ENCODE measurements around the gene ATP8B3.
"Not testable (repeated sequence)": the region's sequence is repeated elsewhere in the genome, so short reads cannot be mapped to it uniquely, and the experiment has no call there.

ATP8B3 gene

DNA sequence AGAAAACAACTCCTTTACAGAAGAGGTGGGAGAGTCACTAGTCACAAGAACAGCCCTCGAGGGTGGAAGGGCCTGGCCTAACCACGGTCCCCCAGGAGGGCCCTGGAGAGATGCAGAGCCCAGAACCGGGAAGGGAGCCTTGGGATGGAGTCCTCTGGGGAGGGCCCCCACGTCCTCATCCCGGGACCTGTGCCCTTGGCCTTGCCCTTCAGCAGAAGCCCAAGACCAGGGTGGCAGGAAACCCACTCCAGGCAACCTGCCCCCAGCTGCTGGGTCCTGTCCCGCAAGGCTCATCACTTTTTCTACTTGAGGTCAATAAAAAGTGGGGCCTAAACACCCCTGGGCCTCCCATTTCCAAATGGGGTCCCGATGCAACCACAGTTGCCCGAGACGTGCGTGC lies 2.3 kb upstream of the ATP8B3 start:
- no peak for DNase-seq

GRCh38 chr19:1813192-1814182 lies 1.4 kb upstream of the ATP8B3 start:
- no peak for DNase-seq

DNA sequence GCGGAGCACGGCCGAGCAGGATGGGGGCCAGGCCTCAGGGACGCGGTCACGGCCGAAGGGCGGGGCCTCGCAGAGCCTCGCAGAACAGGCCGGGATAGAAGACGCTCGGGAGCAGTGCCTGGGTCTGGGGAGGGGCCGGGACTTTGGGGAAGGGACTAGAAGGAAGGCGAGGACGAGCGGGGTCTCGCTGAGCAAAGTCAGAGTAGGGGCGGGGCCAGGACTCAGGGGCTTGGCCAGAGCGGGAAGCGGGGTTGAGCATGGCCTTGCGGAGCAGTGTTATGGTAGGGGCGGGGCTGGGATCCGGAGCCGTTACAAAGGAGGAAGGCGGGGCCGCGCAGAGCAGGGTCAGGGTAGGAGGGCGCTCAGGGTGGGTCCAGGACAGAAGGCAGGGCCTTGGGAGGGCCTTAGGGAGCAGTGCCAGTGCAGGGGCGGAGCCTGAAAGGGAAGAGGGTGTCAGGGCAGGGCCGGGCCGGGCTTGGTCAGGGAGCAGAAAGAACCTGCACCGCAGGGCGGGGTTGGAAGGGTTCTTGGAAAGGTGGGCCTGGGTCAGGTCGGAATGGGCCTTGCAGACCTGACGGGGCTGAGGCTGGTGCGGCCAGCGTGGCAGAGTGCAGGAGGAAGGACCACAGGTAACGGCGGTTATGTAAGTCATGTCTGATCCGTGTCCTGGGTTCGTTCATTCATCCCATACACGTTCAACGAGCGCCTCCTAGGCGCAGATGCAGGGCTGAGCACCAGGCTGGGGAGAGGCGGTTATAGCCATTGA lies 533 bp upstream of the ATP8B3 start:
- peak; percentile 80 for DNase-seq

DNA sequence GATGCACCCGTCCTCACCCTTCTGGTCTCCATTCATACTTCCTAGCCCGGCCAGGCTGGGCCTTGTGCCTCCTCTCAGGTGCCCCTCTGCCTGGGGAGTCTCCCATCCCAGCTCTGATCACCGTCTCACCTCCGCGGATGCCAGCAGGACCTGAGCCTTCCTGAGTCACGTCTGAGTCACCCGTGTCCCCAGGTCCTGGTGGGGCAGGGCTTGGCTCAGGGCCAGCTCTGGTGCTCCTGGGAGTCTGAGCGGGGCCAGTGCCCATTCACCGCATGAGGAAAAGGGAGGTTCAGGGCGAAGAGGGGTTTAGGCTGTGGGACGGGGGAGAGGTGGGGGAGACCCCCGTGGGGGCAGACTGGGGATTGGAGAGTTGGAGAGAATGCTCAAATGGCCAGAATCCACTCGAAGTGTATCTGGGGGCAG lies 593 bp downstream of the ATP8B3 start:
- peak; percentile 50 for DNase-seq

DNA sequence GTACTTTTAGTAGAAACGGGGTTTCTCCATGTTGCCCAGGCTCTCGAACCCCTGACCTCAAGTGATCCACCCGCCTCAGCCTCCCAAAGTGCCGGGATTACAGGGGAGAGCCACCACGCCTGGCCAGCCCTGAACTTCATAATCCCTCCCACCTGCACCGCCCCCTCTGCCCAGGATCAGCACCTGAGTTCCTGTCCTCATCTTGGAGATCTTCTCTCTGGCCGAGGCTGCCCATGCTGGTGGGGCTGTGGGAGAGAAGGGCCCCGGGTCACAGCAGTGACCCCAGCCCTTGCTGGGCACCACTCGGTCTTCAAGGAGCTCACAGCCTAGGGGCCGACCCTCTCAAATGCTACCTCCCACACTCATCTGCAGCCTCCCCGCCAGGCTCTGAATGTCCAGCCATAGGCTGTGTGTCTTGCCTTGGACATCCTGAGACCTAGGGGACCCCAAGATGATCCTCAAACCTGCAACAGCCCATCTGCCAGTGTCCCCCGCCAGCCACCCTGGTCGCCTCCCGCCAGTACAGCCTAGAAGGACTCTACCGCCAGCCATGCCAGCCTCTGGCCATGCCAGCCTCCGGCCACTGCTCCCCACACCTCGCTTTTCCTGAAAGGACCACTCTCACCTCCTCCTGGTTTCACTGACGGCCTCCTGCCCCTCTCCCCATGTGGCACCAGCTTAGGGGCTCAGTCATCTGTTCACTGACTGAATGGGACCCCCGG lies 1.5 kb downstream of the ATP8B3 start:
- DNase-seq: no peak

- no peak for DNase-seq
Measured at GRCh38 chr19:1809678-1810077, 2.4 kb downstream of the ATP8B3 start.

DNA sequence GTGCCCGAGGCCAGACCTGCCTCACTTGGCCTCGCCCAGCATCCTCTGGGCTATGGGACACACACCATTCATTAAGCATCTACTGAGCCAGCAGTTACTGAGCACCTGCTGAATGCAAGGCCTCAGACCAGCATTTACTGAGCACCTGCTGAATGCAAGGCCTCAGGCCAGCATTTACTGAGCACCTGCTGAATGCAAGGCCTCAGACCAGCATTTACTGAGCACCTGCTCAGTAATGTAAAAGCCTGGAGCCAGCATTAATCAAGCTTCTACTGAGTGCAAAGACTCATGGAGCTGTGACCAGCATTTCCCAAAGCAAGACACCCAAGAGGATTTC lies 3.7 kb downstream of the ATP8B3 start:
- no peak for DNase-seq

DNA sequence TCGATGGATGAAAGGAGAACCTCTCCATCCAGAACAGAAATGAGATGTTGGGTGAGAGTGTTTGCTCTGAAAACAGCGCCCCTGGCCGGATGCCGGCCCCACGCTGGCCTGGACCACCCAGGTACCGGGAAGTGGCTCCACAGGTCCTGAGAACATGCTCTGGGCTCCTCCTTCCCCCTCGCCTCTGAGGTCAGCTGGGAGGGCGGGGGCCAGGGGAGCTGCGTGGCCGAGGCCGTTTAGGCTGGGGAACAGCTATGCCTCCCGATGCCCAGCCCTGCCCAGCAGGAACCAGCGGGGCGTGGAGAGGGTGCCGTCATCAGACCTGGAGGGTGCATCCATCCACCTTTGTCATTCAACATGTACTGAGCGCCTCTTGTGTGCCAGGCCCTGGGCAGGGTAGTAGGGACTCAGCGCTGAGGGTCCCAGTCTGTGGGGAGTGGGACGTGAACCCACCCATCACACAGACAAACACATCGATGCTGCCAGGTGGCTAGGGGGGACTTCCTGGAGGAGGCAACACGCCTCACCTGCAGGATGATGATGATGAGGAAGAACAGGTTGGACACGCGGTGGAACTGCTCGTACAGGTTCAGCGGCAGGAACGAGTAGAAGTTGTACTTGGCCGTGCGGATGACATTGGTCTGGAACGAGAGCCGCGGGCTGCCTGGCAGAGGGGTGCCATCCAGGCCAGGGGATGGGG lies 4.2 kb downstream of the ATP8B3 start:
- DNase-seq: no peak

GRCh38 chr19:1807030-1807694 lies 4.9 kb downstream of the ATP8B3 start:
- DNase-seq: no peak

DNA sequence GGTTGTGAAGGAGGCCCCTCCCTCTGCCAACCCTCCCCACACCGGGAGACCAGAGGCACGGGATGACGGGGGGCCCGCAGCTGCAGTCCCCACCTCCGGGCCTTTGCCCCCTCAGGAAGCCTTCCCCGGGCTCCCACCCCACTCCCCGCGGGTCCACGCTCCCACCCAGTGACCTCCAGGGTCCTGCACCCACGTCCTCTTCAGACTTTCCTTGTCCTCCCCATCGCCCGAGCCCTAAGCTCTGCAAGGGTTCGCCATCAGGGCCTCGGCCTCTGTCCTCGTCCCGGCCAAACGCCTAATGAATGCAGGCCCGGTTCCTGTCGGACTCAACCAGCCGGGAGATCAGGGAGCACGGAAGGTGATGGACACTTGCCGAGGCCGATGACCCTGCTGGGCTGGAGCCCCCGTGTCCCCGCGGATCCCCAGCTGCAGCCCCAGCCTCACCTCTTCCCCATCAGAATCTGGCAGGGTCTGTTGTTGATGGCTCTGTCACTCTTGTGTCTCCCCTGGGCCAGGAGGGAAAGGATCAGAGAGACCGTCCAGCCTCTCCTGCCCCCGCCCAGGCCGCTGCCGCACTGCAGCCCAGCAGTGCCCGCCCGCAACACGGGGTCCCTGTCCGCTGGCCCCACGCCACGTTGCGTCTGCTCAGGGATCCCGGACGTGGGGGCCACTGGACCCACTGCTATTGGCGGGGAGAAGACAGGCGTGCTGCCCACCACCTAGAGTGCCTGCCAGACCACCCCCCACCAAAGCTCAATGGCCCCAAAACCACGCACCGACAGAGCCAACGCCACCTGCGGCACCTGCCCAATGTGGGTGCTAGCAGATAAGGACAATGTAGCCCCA lies 5.7 kb downstream of the ATP8B3 start:
- no peak for DNase-seq

- no peak for DNase-seq
Measured at GRCh38 chr19:1805401-1806183, 6.5 kb downstream of the ATP8B3 start.

DNA sequence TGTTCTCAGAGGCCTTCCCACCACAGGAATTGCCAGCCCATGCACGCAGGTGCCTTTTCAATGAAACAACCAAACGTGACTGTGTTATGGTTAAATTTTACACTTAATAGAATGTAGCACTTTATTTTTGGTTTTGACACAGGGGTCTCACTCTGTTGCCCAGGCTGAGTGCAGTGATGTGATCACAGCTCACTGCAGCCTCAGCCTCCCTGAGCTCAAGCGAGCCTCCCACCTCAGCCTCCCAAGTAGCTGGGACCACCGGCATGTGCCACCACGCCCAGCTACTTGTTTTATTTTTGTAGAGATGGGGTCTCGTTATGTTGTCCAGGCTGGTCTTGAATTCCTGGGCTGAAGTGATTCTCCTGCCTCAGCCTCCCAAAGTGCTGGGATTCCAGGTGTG lies 7.2 kb downstream of the ATP8B3 start:
- no peak for DNase-seq

DNA sequence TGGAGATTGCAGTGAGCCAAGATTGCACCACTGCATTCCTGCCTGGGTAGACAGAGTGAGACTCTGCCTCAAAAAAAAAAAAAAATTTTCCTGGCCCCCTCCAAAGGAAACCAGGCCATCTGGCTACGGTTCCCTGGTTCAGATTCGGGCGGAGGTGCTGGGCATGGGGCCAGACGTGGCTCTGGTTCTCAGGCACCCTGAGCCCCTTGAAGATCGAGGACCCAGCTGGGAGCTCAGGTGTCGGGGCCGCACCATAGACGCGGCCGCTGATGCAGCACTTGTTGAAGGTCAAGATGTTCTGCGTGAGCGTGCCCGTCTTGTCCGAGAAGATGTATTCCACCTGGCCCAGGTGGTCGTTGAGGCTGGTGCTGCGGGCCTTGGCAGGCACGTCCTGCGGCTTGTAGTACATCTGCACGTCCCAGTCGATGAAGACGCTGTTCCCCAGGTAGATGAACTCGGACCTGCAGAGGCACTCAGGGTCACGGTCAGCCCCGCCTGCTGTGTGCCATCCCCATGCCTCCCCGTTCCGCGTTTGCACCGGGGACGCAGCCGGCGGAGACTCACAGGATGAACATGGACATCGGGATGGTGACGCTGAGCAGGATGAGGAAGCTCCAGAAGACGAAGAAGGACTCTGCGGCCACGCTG lies 12.3 kb downstream of the ATP8B3 start:
- no peak for DNase-seq

DNA sequence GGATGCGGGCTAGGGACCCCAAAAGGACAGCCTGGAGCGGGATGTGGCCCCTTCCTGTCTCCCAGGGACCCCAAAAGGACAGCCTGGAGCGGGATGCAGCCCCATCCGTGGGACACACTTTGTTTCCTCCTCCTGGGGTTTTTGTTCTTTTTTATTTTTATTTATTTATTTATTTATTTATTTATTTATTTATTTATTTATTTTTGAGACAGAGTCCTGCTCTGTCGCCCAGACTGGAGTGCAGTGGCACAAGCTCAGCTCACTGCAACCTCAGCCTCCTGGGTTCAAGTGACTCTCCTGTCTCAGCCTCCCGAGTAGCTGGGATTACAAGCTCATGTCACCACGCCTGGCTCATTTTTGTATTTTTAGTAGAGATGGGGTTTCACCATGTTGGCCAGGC lies 14.8 kb downstream of the ATP8B3 start:
- DNase-seq: not testable (repeated sequence)

DNA sequence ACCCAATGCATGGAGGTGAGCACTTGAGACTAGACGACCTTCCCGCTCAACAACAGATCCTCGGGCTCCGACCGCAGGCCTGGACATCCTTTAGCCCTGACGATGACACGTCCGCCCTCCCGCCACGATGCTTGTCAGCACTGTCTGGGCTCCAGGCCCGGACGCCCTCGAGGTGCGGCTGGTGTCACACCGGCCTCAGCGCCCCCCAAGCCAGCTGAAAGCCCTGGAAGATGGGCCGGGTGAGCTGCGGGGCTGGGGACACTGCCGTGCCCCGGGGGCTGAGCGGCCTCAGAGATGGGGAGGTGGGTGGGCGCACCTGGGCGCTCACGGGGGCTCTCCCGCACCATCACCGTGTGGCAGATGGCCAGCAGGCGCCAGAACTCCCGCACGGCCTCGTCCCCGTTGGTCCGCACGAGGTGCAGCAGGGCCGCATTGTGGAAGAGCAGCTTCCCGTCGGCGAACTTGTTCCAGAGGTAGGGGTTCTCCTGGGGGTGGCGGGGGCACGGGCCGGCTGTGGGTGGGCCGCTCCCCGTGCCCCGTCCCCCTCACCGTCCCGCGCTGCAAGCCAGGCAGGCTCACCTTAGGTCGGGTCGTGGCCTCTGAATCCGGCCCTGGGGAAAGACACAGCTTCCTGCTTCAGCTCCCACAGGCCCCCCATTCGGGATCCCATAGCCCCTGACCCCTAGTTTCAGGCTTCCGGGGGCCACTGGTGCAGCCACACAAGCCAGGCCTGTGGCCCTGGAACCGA lies 15.5 kb downstream of the ATP8B3 start:
- no peak for DNase-seq

DNA sequence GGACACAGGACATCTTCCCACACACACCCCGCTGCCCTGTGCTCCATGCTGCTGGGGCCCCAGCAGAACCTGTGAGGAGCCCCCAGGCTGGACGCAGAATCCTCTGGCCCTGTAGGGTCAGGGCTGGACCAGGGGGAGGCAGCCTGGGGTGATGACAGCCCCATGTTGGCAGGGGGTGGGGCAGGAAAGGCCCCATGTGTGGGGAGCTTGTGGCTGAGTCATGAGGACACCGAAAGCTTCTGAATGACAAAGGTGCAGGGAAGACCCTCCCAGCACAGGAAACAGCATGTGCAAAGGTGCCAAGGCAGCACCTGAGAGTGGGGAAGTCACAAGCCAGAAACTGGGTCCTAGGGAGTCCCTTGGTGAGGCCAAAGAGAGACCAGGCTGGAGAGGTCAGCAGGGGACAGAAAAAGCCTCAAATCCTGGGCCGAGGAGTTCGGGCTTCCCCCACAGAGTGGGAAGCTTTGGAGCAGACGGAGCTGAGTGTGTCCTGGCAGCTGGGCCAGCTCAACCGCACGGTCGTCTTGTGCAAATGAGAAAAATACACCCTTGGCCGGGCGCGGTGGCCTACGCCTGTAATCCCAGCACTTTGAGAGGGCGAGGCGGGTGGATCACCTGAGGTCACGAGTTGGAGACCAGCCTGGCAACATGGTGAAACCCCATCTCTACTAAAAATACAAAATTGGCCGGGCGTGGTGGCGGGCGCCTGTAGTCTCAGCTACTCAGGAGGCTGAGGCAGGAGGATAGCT lies 17.5 kb downstream of the ATP8B3 start:
- DNase-seq: no peak

GRCh38 chr19:1791879-1792278 lies 20.2 kb downstream of the ATP8B3 start:
- DNase-seq: no peak

DNA sequence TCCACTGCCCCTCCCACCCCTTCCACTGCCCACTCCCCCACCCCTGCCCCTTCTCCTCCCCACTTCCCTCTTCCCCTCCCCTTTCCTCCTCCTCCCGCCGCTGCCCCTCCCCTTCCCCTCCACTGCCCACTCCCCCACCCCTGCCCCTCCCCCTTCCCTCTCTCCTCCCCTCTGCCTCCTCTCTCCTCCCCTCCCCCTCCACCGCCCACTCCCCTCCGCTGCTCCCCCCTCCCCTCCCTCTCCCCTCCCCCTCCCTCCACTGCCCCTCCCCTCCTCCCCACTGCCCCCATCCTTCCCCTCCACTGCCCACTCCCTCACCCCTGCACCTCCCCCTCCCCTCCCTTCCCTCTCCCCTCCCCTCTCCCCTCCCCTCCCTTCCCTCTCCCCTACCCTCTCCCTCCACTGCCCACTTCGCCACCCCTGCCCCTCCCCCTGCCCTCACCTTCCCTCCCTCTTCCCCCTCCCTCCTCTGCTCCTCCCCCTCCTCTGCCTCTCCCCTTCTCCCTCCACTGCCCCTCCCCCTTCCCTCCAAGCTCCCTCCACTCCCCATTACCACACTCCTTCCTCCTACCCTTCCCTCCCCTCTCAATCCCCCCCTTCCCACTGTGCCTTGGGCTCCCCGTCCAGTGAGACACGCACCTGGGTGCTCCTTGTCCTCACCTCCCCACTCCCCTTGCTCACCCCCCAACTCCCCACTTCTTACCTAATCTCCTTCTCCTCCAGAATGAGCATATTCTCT lies 21.9 kb downstream of the ATP8B3 start:
- DNase-seq: no peak

Measured in activated naive CD4-positive, alpha-beta T cell treated with anti-CD3 and anti-CD28 coated beads, Interleukin-2, amount 50 U/mL, for 16 hours (primary cell).